ENCODE data around the gene KIF6.

Gene KIF6

GRCh38 chr6:39411001-39411400 is 314.2 kb downstream of the KIF6 start:
- no peaks in the 10 kb centered on the region for H3K4me1 ChIP-seq (ENCODE audit: control insufficient read depth, insufficient read depth, low read length)
- no peak overlapping the region for H3K27ac ChIP-seq (ENCODE audit: extremely low read depth, low read depth, low read length)
- no peaks in the 10 kb centered on the region for H3K36me3 ChIP-seq (ENCODE audit: control insufficient read depth in 2 of 2, insufficient read depth in 1 of 2, low read length in 2 of 2)
- H3K9me3 ChIP-seq (ENCODE audit: control insufficient read depth, insufficient read depth, low read depth, low read length), result no peaks in the 10 kb centered on the region
- no peak overlapping the region for H3K4me3 ChIP-seq (ENCODE audit: low read depth, low read length)
- CTCF ChIA-PET, result no interaction called here
- TF ChIP-seq ZNF350 (tag by site-specific recombination; IDR thresholded peaks at IDR 0.05) (no peak), ZNF518A (tag by site-specific recombination; conservative IDR thresholded peaks at IDR 0.05; ENCODE audit: low read depth) (no peak)
- POLR2A ChIA-PET, result no interaction called here

- H3K36me3 ChIP-seq (ENCODE audit: control insufficient read depth in 2 of 2, insufficient read depth in 1 of 2, low read length in 2 of 2), result no peaks in the 10 kb centered on the region
- ChIA-PET POLR2A (no interaction called here), CTCF (interaction anchor here (0.6 to 0.7 kb wide), 2 partner anchors 31 to 338 kb away, joined by 3 to 4 read pairs; no protein-coding TSS in a partner anchor)
- no peak overlapping the region for H3K27ac ChIP-seq (ENCODE audit: extremely low read depth, low read depth, low read length)
- H3K4me3 ChIP-seq (ENCODE audit: low read depth, low read length), result no peak overlapping the region
- H3K4me1 ChIP-seq (ENCODE audit: control insufficient read depth, insufficient read depth, low read length), result no peaks in the 10 kb centered on the region
- TF ChIP-seq BCL11B (tag by site-specific recombination; IDR thresholded peaks at IDR 0.05; ENCODE audit: low read depth) (no peak), IKZF3 (tag by site-specific recombination; IDR thresholded peaks at IDR 0.05) (no peak), ZNF10 (tag by site-specific recombination; IDR thresholded peaks at IDR 0.05) (no peak), ZBTB49 (tag by site-specific recombination; IDR thresholded peaks at IDR 0.05; ENCODE audit: low read depth) (no peak), ZNF660 (tag by site-specific recombination; IDR thresholded peaks at IDR 0.05) (no peak)
- H3K9me3 ChIP-seq (ENCODE audit: control insufficient read depth, insufficient read depth, low read depth, low read length), result no peaks in the 10 kb centered on the region
Measured at GRCh38 chr6:39409889-39410288, 315.3 kb downstream of the KIF6 start.

GRCh38 chr6:39407446-39407993 is 317.7 kb downstream of the KIF6 start:
- no peaks in the 10 kb centered on the region for H3K9me3 ChIP-seq (ENCODE audit: control insufficient read depth, insufficient read depth, low read depth, low read length)
- TF ChIP-seq ZNF114 (tag by site-specific recombination; IDR thresholded peaks at IDR 0.05) (no peak), ZNF214 (tag by site-specific recombination; IDR thresholded peaks at IDR 0.05; ENCODE audit: borderline replicate concordance) (no peak), YY2 (tag by site-specific recombination; IDR thresholded peaks at IDR 0.05) (no peak), ZNF37A (tag by site-specific recombination; IDR thresholded peaks at IDR 0.05) (no peak)
- ChIA-PET POLR2A (no interaction called here), CTCF (interaction anchor here (0.6 to 0.9 kb wide), 4 partner anchors 13 to 205 kb away, joined by 3 to 5 read pairs (median 4); no protein-coding TSS in a partner anchor)
- no peak overlapping the region for H3K27ac ChIP-seq (ENCODE audit: extremely low read depth, low read depth, low read length)
- no peaks in the 10 kb centered on the region for H3K4me1 ChIP-seq (ENCODE audit: control insufficient read depth, insufficient read depth, low read length)
- H3K4me3 ChIP-seq (ENCODE audit: low read depth, low read length), result no peak overlapping the region
- H3K36me3 ChIP-seq (ENCODE audit: control insufficient read depth in 2 of 2, insufficient read depth in 1 of 2, low read length in 2 of 2), result no peaks in the 10 kb centered on the region

- Histone ChIP-seq H3K9me3 (ENCODE audit: control insufficient read depth, insufficient read depth, low read depth, low read length) (no peaks in the 10 kb centered on the region), H3K27ac (ENCODE audit: extremely low read depth, low read depth, low read length) (no peak overlapping the region), H3K4me3 (ENCODE audit: low read depth, low read length) (no peak overlapping the region), H3K36me3 (ENCODE audit: control insufficient read depth in 2 of 2, insufficient read depth in 1 of 2, low read length in 2 of 2) (no peaks in the 10 kb centered on the region), H3K4me1 (ENCODE audit: control insufficient read depth, insufficient read depth, low read length) (no peaks in the 10 kb centered on the region)
- TF ChIP-seq ZNF121 (tag by site-specific recombination; IDR thresholded peaks at IDR 0.05), result no peak
- no peak for TF ChIP-seq ZNF155 (tag by site-specific recombination; IDR thresholded peaks at IDR 0.05)
- no peak for TF ChIP-seq ZNF175 (tag by site-specific recombination; IDR thresholded peaks at IDR 0.05)
- TF ChIP-seq ZNF843 (tag by site-specific recombination; IDR thresholded peaks at IDR 0.05), result no peak
- ChIA-PET CTCF (no interaction called here), POLR2A (no interaction called here)
Measured at GRCh38 chr6:39404312-39404711, 320.9 kb downstream of the KIF6 start.
